Neuronal stem cell (in vitro differentiated cells): ENCODE measurements around the gene KCNH2.
A peak's percentile ranks its signal among the peaks of the same experiment; 100 is the strongest.

Source experiments
- DNase-seq: peaks from one replicate; pipeline ENCODE4 v3.0.0-alpha.2; 2013; ENCODE audit warnings: low spot score
- H2AFZ ChIP-seq: one replicate; pipeline ENCODE4 v1.6.1; 2013; ENCODE audit warnings: mild to moderate bottlenecking, low read length, inconsistent platforms
- H2AK5ac ChIP-seq: 2 replicates; pipeline ENCODE4 v1.6.1; 2013; ENCODE audit warnings: low read depth, mild to moderate bottlenecking, inconsistent platforms, low read length, moderate library complexity, mixed read lengths
- H2BK120ac ChIP-seq: 2 replicates; pipeline ENCODE4 v1.6.1; 2013; ENCODE audit warnings: low read depth, mild to moderate bottlenecking, inconsistent platforms, low read length, moderate library complexity, mixed read lengths
- H2BK12ac ChIP-seq: one replicate; pipeline ENCODE4 v1.6.1; 2013; ENCODE audit warnings: low read length, inconsistent platforms
- H2BK15ac ChIP-seq: 2 replicates; pipeline ENCODE4 v1.6.1; 2013; ENCODE audit warnings: mild to moderate bottlenecking, low read length, inconsistent platforms, mixed read lengths
- H2BK5ac ChIP-seq: one replicate; pipeline ENCODE4 v1.6.1; 2013; ENCODE audit warnings: inconsistent platforms, mild to moderate bottlenecking, low read length, moderate library complexity
- H3K14ac ChIP-seq: one replicate; pipeline ENCODE4 v1.6.1; 2013; ENCODE audit warnings: low read length, inconsistent platforms
- H3K18ac ChIP-seq: 2 replicates; pipeline ENCODE4 v1.6.1; 2013; ENCODE audit warnings: low read length, inconsistent platforms
- H3K23ac ChIP-seq: 2 replicates; pipeline ENCODE4 v1.6.1; 2013; ENCODE audit warnings: low read depth, mild to moderate bottlenecking, mixed read lengths, low read length, inconsistent platforms; ENCODE audit not compliant: poor library complexity
- H3K27ac ChIP-seq: replicated peaks from 3 replicates; pipeline ENCODE4 v1.5.1; 2013; ENCODE audit warnings: low read length, inconsistent platforms
- H3K27me3 ChIP-seq, 3 experiments: 2 replicates each; pipeline ENCODE4 v1.6.1; 2013; ENCODE audit warnings: low read length in 3 of 3, mild to moderate bottlenecking in 2 of 3, inconsistent platforms in 1 of 3, low read depth in 1 of 3, mixed read lengths in 1 of 3, moderate library complexity in 1 of 3; ENCODE audit not compliant: control insufficient read depth in 3 of 3, insufficient read depth in 3 of 3
- H3K36me3 ChIP-seq, 2 donors: replicated peaks in 1 of 2; 2 replicates each; pipeline ENCODE4 v1.6.1; 2013; ENCODE audit warnings: low read length in 2 of 2; ENCODE audit not compliant: control insufficient read depth in 2 of 2, insufficient read depth in 2 of 2
- H3K4ac ChIP-seq: 2 replicates; pipeline ENCODE4 v1.6.1; 2013; ENCODE audit warnings: inconsistent platforms, mild to moderate bottlenecking, low read length, moderate library complexity
- H3K4me1 ChIP-seq, 2 donors: 1 replicate in 1 of 2; 2 replicates in 1 of 2; pipeline ENCODE4 v1.6.1; 2013; ENCODE audit warnings: low read length in 2 of 2, low read depth in 1 of 2; ENCODE audit not compliant: control insufficient read depth in 2 of 2, insufficient read depth in 1 of 2
- H3K4me2 ChIP-seq: one replicate; pipeline ENCODE4 v1.6.1; 2013; ENCODE audit warnings: mild to moderate bottlenecking, low read length, inconsistent platforms; ENCODE audit not compliant: insufficient read depth, poor library complexity, severe bottlenecking
- H3K4me3 ChIP-seq, 2 donors: 2 replicates each; pipeline ENCODE4 v1.5.1; 2013; ENCODE audit warnings: low read length in 2 of 2, mild to moderate bottlenecking in 2 of 2, inconsistent platforms in 1 of 2, moderate library complexity in 1 of 2
- H3K79me1 ChIP-seq: one replicate; pipeline ENCODE4 v1.6.1; 2013; ENCODE audit warnings: low read depth, mild to moderate bottlenecking, inconsistent platforms, low read length, moderate library complexity
- H3K9ac ChIP-seq: one replicate; pipeline ENCODE4 v1.6.1; 2013; ENCODE audit warnings: mild to moderate bottlenecking, low read depth, low read length, inconsistent platforms; ENCODE audit not compliant: poor library complexity
- H3K9me3 ChIP-seq, 2 donors: replicated peaks in 1 of 2; 2 replicates each; pipeline versions ENCODE3 to v1.6.1; 2013; ENCODE audit warnings: low read length in 2 of 2, mild to moderate bottlenecking in 2 of 2, inconsistent platforms in 1 of 2, low read depth in 1 of 2, mixed read lengths in 1 of 2, moderate library complexity in 1 of 2; ENCODE audit not compliant: control insufficient read depth in 2 of 2, insufficient read depth in 1 of 2
- H4K8ac ChIP-seq: one replicate; pipeline ENCODE4 v1.6.1; 2013; ENCODE audit warnings: low read depth, mild to moderate bottlenecking, inconsistent platforms, low read length, moderate library complexity
- H4K91ac ChIP-seq: one replicate; pipeline ENCODE4 v1.6.1; 2013; ENCODE audit warnings: low read length, low read depth, mild to moderate bottlenecking, inconsistent platforms; ENCODE audit not compliant: poor library complexity
- WGBS, 2 donors: extraction: QIAGEN DNeasy Blood & Tissue Kit; methylation state at CpG; one replicate each; pipeline ENCODE4 v1.1.7; 2013; ENCODE audit warnings: missing lambda C conversion rate in 2 of 2, mixed read lengths in 1 of 2; ENCODE audit not compliant: insufficient read length in 2 of 2, insufficient replicate concordance in 1 of 2; ENCODE audit errors: extremely low coverage in 2 of 2; 5-methylcytosine and 5-hydroxymethylcytosine counted together

The KCNH2 gene

DNA sequence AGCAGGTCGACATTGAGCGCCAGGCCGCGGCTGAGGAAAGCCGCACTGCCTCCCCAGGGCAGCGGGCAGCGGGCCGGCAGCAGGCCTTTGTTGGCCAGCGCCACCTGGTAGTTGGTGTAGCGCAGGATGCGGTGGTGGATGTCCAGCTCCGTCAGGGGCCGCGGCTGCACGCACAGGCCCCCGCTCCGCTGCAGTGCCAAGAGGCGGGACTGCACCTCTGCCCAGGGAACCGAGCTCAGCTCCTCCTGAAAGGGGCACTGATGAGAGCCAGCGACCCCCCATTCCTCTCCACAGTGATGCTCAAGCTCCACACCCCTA is 41.0 kb upstream of the KCNH2 start:
- WGBS, 2 donors = no CpG with 5 or more reads among the region's 20 CpGs
- Histone ChIP-seq H3K9ac (peak overlapping the region; percentile 79), H3K18ac (peak overlapping the region; percentile 99), H3K27me3 (peaks cover 0 to 18% (median 0%) of the 10 kb centered on the region in 3 experiments), H4K91ac (no peak overlapping the region), H2BK5ac (peak overlapping the region; percentile 63), H3K79me1 (peaks cover 2% of the 10 kb centered on the region), H3K9me3 (peaks cover 0 to 2% of the 10 kb centered on the region in 2 donors), H3K4ac (peak overlapping the region; percentile 70), H2BK12ac (peak overlapping the region; percentile 95), H3K36me3 (peaks cover 0 to 2% of the 10 kb centered on the region in 2 donors), H3K27ac (no peak overlapping the region), H3K4me1 (peaks cover 25 to 33% of the 10 kb centered on the region in 2 donors), H3K4me3 (peak overlapping the region in 1 of 2 donors; percentile 65), H2AK5ac (peak overlapping the region; percentile 100), H3K4me2 (no peak overlapping the region), H2BK120ac (no peak overlapping the region), H3K14ac (peak overlapping the region; percentile 99), H2BK15ac (peak overlapping the region; percentile 97), H2AFZ (no peak overlapping the region), H4K8ac (no peak overlapping the region), H3K23ac (no peak overlapping the region)
- DNase-seq = no peak

DNA sequence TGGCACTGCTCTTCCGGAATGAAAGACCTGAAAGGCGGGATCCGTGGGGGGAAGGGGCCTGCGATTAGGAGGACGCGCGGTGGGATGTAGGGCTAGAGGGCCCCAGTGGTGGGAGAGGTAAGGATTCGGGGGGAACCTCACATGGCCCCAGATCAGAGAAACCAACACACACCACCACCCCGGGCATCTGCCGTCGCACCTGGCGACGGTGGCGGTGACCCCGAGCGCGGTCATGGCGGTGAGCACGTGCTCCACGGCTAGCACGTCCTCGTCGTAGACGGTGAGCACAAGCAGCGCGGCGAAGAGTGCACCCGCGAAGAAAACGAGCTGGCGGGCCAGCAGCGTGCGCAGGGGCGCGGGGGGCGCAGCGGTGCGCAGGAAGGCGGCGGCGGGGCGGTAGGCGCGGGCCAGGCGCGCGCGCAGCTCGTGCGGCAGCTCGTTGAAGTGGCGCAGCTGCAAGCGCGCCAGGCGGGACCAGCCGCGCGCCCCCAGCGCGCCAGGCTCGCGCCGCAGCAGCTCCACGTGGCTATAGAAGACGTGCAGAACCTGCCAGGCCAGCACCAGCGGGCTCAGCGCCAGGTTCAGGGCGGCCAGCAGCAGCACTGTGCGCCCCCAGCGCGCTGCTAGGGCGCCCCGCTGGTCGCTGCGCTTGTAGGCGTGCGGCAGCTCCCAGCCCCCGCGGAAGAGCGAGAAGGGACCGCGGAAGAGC is 40.5 kb upstream of the KCNH2 start:
- no CpG with 5 or more reads among the region's 82 CpGs for WGBS, 2 donors
- peaks cover 2% of the 10 kb centered on the region for H3K79me1 ChIP-seq
- peak overlapping the region; percentile 98 for H3K23ac ChIP-seq
- peaks cover 0 to 18% (median 0%) of the 10 kb centered on the region in 3 experiments for H3K27me3 ChIP-seq
- peaks cover 0 to 5% of the 10 kb centered on the region in 2 donors for H3K36me3 ChIP-seq
- DNase-seq = no peak
- peak overlapping the region; percentile 94 for H2AFZ ChIP-seq
- H3K14ac ChIP-seq = peak overlapping the region; percentile 99
- peak overlapping the region; percentile 69 for H2BK120ac ChIP-seq
- peaks cover 25 to 36% of the 10 kb centered on the region in 2 donors for H3K4me1 ChIP-seq
- H3K27ac ChIP-seq = no peak overlapping the region
- H4K91ac ChIP-seq = peak overlapping the region; percentile 22
- H4K8ac ChIP-seq = peak overlapping the region; percentile 26
- H3K4me3 ChIP-seq = peak overlapping the region; percentile 41 to 65
- H3K9me3 ChIP-seq = peaks cover 0 to 2% of the 10 kb centered on the region in 2 donors
- H2BK5ac ChIP-seq = peak overlapping the region; percentile 63
- peak overlapping the region; percentile 52 for H3K4me2 ChIP-seq
- peak overlapping the region; percentile 97 for H2BK15ac ChIP-seq
- peak overlapping the region; percentile 100 for H2AK5ac ChIP-seq
- H3K9ac ChIP-seq = peak overlapping the region; percentile 79
- peak overlapping the region; percentile 99 for H3K18ac ChIP-seq
- peak overlapping the region; percentile 99 for H2BK12ac ChIP-seq
- peak overlapping the region; percentile 70 for H3K4ac ChIP-seq

DNA sequence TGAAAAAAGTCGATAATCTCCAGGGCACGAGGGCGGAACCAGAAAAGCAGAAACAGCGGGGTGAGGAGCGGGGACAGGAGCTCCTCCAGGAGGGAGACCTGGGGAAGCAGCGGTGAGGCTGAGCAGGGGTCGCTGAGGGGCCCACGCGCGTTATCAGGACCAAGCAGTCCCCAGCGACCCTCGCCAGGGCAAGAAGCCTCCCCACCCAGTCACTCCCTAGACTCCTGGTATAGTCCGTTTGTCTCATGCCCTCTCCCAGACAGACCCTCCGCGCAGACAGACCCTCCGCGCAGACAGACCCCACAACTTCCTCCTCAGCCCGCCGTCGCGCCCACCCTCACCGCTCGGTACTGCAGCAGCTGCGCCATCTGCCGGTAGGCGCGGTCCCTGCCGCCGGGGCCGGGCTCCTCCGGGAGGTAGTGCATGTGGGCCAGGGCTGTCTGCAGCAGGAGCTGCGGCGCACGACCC is 39.9 kb upstream of the KCNH2 start:
- H3K23ac ChIP-seq = peak overlapping the region; percentile 98
- H2BK5ac ChIP-seq = peak overlapping the region; percentile 63
- WGBS, 2 donors = no CpG with 5 or more reads among the region's 34 CpGs
- peak overlapping the region; percentile 41 to 66 for H3K4me3 ChIP-seq
- peak overlapping the region; percentile 52 for H3K4me2 ChIP-seq
- peak; percentile 79 for DNase-seq
- peak overlapping the region; percentile 100 for H2AK5ac ChIP-seq
- H2BK15ac ChIP-seq = peak overlapping the region; percentile 97
- H4K91ac ChIP-seq = no peak overlapping the region
- peak overlapping the region; percentile 99 for H2BK12ac ChIP-seq
- peak overlapping the region; percentile 69 for H2BK120ac ChIP-seq
- no peak overlapping the region for H3K4ac ChIP-seq
- no peak overlapping the region for H3K14ac ChIP-seq
- H3K79me1 ChIP-seq = peaks cover 1% of the 10 kb centered on the region
- H2AFZ ChIP-seq = peak overlapping the region; percentile 94
- H4K8ac ChIP-seq = peak overlapping the region; percentile 56
- H3K36me3 ChIP-seq = peaks cover 0 to 5% of the 10 kb centered on the region in 2 donors
- peaks cover 27 to 39% of the 10 kb centered on the region in 2 donors for H3K4me1 ChIP-seq
- peaks cover 0 to 18% (median 0%) of the 10 kb centered on the region in 3 experiments for H3K27me3 ChIP-seq
- peak overlapping the region; percentile 85 for H3K9ac ChIP-seq
- peaks cover 0 to 2% of the 10 kb centered on the region in 2 donors for H3K9me3 ChIP-seq
- H3K27ac ChIP-seq = no peak overlapping the region
- peak overlapping the region; percentile 99 for H3K18ac ChIP-seq

DNA sequence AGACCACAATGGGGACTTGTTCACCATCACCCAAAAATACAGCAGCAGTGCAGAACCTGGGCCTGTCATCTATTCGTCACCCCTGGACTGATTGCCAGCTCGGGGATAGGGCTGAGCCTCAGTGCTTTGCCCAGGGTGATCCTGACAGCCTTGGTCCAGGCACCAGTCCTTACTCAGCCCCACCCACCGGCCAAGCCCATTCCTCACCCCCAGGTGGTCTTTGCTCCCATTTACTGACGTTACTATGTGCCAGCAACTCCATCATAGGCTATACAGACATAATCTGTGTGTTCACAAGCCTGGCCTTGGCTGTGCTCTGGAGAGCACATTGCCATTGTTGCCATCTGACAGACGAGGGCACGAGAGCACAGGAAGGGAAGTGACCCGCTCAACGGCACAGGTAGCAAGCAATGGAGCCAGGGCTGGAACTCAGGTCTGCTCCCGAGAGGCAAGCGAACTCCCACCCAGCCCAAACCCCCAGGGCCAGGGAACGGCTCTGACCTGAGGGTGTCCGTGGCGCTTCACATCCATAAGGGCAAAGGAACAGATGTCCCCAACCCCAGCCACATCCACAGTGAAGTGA is 39.3 kb upstream of the KCNH2 start:
- Histone ChIP-seq H3K27ac (no peak overlapping the region), H3K9me3 (peaks cover 0 to 2% of the 10 kb centered on the region in 2 donors), H3K36me3 (peaks cover 0 to 5% of the 10 kb centered on the region in 2 donors), H3K27me3 (peaks cover 0 to 18% (median 0%) of the 10 kb centered on the region in 3 experiments), H3K23ac (peak overlapping the region; percentile 98), H3K18ac (peak overlapping the region; percentile 94), H3K4me2 (peak overlapping the region; percentile 48), H2AFZ (peak overlapping the region; percentile 94), H2BK5ac (peak overlapping the region; percentile 63), H2AK5ac (peak overlapping the region; percentile 97), H4K8ac (peak overlapping the region; percentile 56), H3K79me1 (peaks cover 2% of the 10 kb centered on the region), H3K14ac (no peak overlapping the region), H3K9ac (peak overlapping the region; percentile 85), H3K4me3 (peak overlapping the region; percentile 41 to 66), H4K91ac (no peak overlapping the region), H3K4ac (no peak overlapping the region), H2BK120ac (peak overlapping the region; percentile 69), H3K4me1 (peaks cover 28 to 42% of the 10 kb centered on the region in 2 donors), H2BK15ac (peak overlapping the region; percentile 57), H2BK12ac (peak overlapping the region; percentile 96)
- no peak for DNase-seq
- whole genome bisulfite sequencing, 2 donors = no CpG with 5 or more reads among the region's 13 CpGs
